ENCODE measurements around the gene TAF3. TPM values are rescaled to one million over a fixed set of nuclear protein-coding genes. Genes with fewer than 3 reads are reported as not detected.

TAF3 gene
- total RNA-seq, 1 donor from 2014 or later: 4.8 TPM

GRCh38 chr10:7787150-7787856, 31.0 kb upstream of the TAF3 start:
- no peak for TF ChIP-seq CTCF (IDR thresholded peaks at IDR 0.05; ENCODE audit: insufficient read depth, low read length, poor library complexity, severe bottlenecking)
- peak overlapping the region; percentile 92 for H3K4me3 ChIP-seq (ENCODE audit: low read depth, low read length)
- H3K36me3 ChIP-seq (ENCODE audit: control insufficient read depth, insufficient read depth, low read length): no peaks in the 10 kb centered on the region
- DNase-seq (ENCODE audit: low read depth): no peak
- no peaks in the 10 kb centered on the region for H3K27me3 ChIP-seq (ENCODE audit: control insufficient read depth, insufficient read depth, low read length)

- TF ChIP-seq CTCF (IDR thresholded peaks at IDR 0.05; ENCODE audit: insufficient read depth, low read length, poor library complexity, severe bottlenecking): no peak
- peak; percentile 61 for DNase-seq (ENCODE audit: low read depth)
- H3K36me3 ChIP-seq (ENCODE audit: control insufficient read depth, insufficient read depth, low read length): no peaks in the 10 kb centered on the region
- no peaks in the 10 kb centered on the region for H3K27me3 ChIP-seq (ENCODE audit: control insufficient read depth, insufficient read depth, low read length)
- H3K4me3 ChIP-seq (ENCODE audit: low read depth, low read length): peak within 1 kb of the TSS; percentile 92
Measured at GRCh38 chr10:7787857-7788638, 30.3 kb upstream of the TAF3 start, which contains the start of the genes ATP5F1C and KIN. Gene ATP5F1C, plus strand, starts transcription at chr10:7788177. Its CDS starts 31 bp downstream, at chr10:7788208. Gene KIN, minus strand, starts transcription at chr10:7787993. Its CDS starts 60 bp downstream, at chr10:7787933.

GRCh38 chr10:7788639-7789286, 29.5 kb upstream of the TAF3 start:
- no peak for TF ChIP-seq CTCF (IDR thresholded peaks at IDR 0.05; ENCODE audit: insufficient read depth, low read length, poor library complexity, severe bottlenecking)
- H3K4me3 ChIP-seq (ENCODE audit: low read depth, low read length): peak overlapping the region; percentile 92
- H3K36me3 ChIP-seq (ENCODE audit: control insufficient read depth, insufficient read depth, low read length): no peaks in the 10 kb centered on the region
- H3K27me3 ChIP-seq (ENCODE audit: control insufficient read depth, insufficient read depth, low read length): no peaks in the 10 kb centered on the region
- no peak for DNase-seq (ENCODE audit: low read depth)

- no peaks in the 10 kb centered on the region for H3K36me3 ChIP-seq (ENCODE audit: control insufficient read depth, insufficient read depth, low read length)
- no peak for TF ChIP-seq CTCF (IDR thresholded peaks at IDR 0.05; ENCODE audit: insufficient read depth, low read length, poor library complexity, severe bottlenecking)
- DNase-seq (ENCODE audit: low read depth): no peak
- no peaks in the 10 kb centered on the region for H3K27me3 ChIP-seq (ENCODE audit: control insufficient read depth, insufficient read depth, low read length)
- peak overlapping the region; percentile 92 for H3K4me3 ChIP-seq (ENCODE audit: low read depth, low read length)
Measured at GRCh38 chr10:7789390-7789789, 28.9 kb upstream of the TAF3 start.

- TF ChIP-seq CTCF (IDR thresholded peaks at IDR 0.05; ENCODE audit: insufficient read depth, low read length, poor library complexity, severe bottlenecking): no peak
- H3K4me3 ChIP-seq (ENCODE audit: low read depth, low read length): no peak overlapping the region
- no peaks in the 10 kb centered on the region for H3K27me3 ChIP-seq (ENCODE audit: control insufficient read depth, insufficient read depth, low read length)
- DNase-seq (ENCODE audit: low read depth): no peak
- H3K36me3 ChIP-seq (ENCODE audit: control insufficient read depth, insufficient read depth, low read length): no peaks in the 10 kb centered on the region
Measured at GRCh38 chr10:7792541-7792940, 25.8 kb upstream of the TAF3 start.
